ENCODE results near the gene DOCK10.

The DOCK10 gene

GRCh38 chr2:224973112-224974016 is 68.9 kb downstream of the DOCK10 start:
- peak in 1 of 2 donors; percentile 21 for ATAC-seq

DNA sequence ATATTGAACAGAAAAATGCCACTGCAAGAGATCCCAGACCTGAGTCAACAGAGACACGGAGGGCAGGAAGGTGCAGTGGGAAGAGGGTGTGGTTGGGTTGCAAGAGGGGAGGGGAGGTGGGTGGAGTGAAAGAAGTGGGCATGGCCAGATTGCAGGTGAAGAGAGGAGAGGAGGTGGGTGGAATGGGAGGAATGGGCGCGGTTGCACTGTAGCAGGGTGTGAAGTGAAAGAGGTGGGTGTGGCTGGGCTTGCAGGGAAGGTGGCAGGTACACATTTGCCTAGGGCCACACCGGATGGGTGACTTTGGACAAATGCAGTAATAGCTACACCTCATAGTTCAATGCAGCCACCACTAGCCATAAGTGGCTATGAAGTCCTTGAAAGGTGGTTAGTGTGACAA is 71.1 kb downstream of the DOCK10 start:
- ATAC-seq: no peak

- no peak for ATAC-seq
Measured at GRCh38 chr2:224970311-224970710, 72.0 kb downstream of the DOCK10 start.

GRCh38 chr2:224969633-224970260 is 72.5 kb downstream of the DOCK10 start:
- ATAC-seq: peak; percentile 80 to 83

- ATAC-seq: peak; percentile 25 to 31
Measured at GRCh38 chr2:224969095-224969494, 73.2 kb downstream of the DOCK10 start.

GRCh38 chr2:224968051-224968450 is 74.2 kb downstream of the DOCK10 start:
- no peak for ATAC-seq

- no peak for ATAC-seq
Measured at GRCh38 chr2:224966613-224967012, 75.7 kb downstream of the DOCK10 start.

- ATAC-seq: no peak
Measured at GRCh38 chr2:224959556-224959955, 82.7 kb downstream of the DOCK10 start.

GRCh38 chr2:224958873-224959272 is 83.4 kb downstream of the DOCK10 start:
- ATAC-seq: no peak

GRCh38 chr2:224958462-224958857 is 83.8 kb downstream of the DOCK10 start:
- no peak for ATAC-seq

GRCh38 chr2:224957540-224958461 is 84.5 kb downstream of the DOCK10 start:
- ATAC-seq: peak; percentile 83 to 89

DNA sequence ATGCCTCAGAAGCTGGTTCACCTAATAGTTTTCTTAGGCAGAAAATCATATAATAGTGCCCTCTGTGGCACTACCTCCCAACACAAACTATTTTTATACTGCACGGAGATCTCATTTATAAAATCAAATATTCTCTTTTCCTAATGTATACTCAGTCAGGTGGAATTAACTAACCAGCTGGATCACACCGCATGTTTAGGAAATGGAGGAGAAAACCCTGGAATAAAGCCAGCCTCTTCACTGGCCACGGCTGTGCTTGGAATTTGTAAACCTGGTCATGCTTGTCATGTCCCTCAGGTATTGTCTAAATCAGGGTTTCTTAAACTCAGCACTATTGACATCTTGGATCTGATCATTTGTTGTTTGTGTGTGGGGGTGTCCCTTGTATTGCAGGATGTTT is 85.6 kb downstream of the DOCK10 start:
- no peak for ATAC-seq

GRCh38 chr2:224954980-224955379 is 87.3 kb downstream of the DOCK10 start:
- ATAC-seq: no peak

DNA sequence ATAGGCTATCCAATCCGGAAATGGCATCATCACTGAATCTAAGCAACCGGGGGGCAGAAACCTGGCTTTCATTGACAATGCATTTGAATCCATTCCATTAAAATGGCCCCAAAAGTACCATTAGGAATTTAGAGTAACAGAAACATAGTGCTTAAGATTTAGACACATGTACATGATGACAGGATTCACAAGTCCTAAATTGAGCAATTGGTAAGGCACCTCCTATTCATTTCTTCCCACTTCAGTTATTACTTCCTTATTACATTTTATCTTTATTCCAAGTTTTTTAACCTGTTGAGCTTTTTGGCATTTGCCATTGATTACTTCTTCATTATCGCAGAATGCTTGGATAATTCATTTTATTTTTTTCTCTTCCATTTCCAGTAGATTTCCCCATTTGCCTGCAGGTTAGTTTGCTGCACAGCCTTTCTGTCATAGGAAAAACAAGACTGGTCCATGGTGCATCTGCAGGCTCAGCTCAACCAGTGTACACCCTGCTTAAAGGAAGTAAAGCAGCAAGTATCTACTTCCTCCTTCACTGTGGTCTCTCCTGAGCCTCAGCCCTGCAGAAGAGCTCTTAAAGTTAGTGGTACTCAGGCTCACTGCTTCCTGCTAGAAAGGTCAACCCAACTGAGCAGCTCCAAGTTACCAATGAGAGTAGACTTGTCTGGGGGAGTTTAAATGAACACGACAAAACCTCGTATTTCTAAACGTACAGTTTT is 89.2 kb downstream of the DOCK10 start:
- ATAC-seq: peak; percentile 28 to 64

DNA sequence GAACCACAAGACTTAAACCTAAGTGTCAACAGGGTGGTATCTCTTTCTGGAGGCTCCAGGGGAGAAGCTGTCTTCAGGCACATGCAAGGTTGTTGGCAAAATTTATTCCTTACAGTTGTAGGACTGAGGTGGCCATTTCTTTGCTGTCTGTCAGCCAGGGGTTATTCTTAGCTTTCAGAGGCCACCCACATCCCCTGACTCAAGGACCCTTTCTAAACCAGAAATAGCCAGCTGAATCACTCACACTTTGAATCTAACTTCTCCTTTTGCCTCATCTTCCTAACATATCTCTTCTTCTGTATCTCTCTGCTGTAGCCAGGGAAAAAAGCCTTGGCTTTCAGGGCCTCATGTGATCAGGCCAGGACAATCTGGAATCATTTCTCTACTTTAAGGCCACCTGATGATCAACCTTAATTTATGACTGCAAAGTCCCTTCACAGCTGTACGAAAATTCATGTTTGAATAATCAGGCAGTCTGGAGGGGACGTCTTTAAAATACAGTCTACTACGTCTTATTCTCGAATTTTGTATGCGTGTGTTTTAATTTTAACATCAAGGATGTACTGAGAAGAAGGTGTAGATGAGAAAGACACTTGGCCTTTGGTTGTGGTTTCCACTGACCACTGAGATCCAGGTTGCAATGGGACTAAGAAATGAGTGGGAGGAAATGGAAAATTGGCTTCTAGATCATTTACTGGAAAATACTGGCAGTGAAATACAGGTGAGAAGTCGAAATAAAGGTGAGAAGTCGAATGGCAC is 90.4 kb downstream of the DOCK10 start:
- ATAC-seq: peak; percentile 41 to 71

GRCh38 chr2:224948859-224949258 is 93.4 kb downstream of the DOCK10 start:
- no peak for ATAC-seq

DNA sequence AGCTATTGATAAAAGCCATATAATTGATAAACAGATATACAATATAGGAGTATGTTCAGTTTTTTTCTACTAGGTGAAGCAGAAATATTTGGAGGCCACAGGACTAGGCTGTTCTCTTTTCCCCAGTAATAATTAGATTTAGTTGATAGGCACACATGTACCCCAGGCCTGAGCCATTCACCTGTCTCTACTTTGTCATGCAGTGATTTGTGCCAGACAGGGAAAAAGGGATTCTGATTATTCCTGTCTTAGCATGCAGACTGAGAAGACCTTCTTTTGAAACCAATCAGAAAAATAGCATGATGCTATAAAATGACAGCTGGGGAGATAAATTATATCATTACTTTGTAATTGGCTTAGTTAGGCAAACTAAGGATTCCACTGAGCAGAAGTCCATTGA is 94.3 kb downstream of the DOCK10 start:
- no peak for ATAC-seq

GRCh38 chr2:224947566-224947965 is 94.7 kb downstream of the DOCK10 start:
- no peak for ATAC-seq

- ATAC-seq: peak; percentile 67 to 69
Measured at GRCh38 chr2:224946895-224947294, 95.4 kb downstream of the DOCK10 start.

GRCh38 chr2:224944707-224945547 is 97.3 kb downstream of the DOCK10 start:
- peak in 1 of 2 donors; percentile 17 for ATAC-seq

Measured in activated CD4-positive, CD25-positive, alpha-beta regulatory T cell treated with anti-CD3 and anti-CD28 coated beads, Interleukin-2, amount 50 U/mL, for 24 hours (primary cell).